GM23338 (cell line): Measurements from ENCODE around the gene TMEM175.

Source experiments
- CREB1 ChIP-seq: fragments of 250-450 bp; sonication (Bioruptor Pico); IDR thresholded peaks from 2 replicates; pipeline ENCODE4 v1.5.0; 2020; ENCODE audit warnings: low read depth, mild to moderate bottlenecking, moderate library complexity
- CTCF ChIP-seq, 2 experiments: fragments of 200-600 bp in 1 of 2; sonication (generic) in 1 of 2; conservative IDR thresholded peaks; 2 replicates each; pipeline versions ENCODE4 v1.5.1 to v1.6.1; 2016 to 2017; ENCODE audit warnings: antibody characterized with exemption in 2 of 2, low read depth in 2 of 2, mild to moderate bottlenecking in 2 of 2, moderate library complexity in 1 of 2
- ETS1 ChIP-seq: IDR thresholded peaks from 2 replicates; pipeline ENCODE4 v1.6.1; 2016; ENCODE audit warnings: antibody characterized with exemption
- EZH2 ChIP-seq: fragments of 200-600 bp; sonication (generic); IDR thresholded peaks from one replicate; pipeline ENCODE4 v1.8.0; 2017; ENCODE audit warnings: antibody characterized with exemption, mild to moderate bottlenecking, low read depth; ENCODE audit not compliant: unreplicated experiment
- EZH2phosphoT487 ChIP-seq: fragments of 200-600 bp; sonication (generic); IDR thresholded peaks from one replicate; pipeline ENCODE4 v1.8.1; 2018; ENCODE audit warnings: antibody characterized with exemption; ENCODE audit not compliant: unreplicated experiment
- JUNB ChIP-seq: IDR thresholded peaks from one replicate; pipeline ENCODE4 v1.6.1; 2016; ENCODE audit warnings: antibody characterized with exemption; ENCODE audit not compliant: unreplicated experiment
- NANOG ChIP-seq: IDR thresholded peaks from 2 replicates; pipeline ENCODE4 v1.6.1; 2016; ENCODE audit warnings: antibody characterized with exemption, borderline replicate concordance
- POLR2AphosphoS5 ChIP-seq: IDR thresholded peaks from 2 replicates; pipeline ENCODE4 v1.6.1; 2016; ENCODE audit warnings: antibody characterized with exemption, low read depth
- REST ChIP-seq: IDR thresholded peaks from one replicate; pipeline ENCODE4 v1.6.1; 2018; ENCODE audit warnings: antibody characterized with exemption; ENCODE audit not compliant: unreplicated experiment

GRCh38 chr4:948936-949300 lies 16.7 kb downstream of the TMEM175 start:
- TF ChIP-seq CTCF (conservative IDR thresholded peaks at IDR 0.05; ENCODE audit: low read depth in 2 of 2), result no peak
- no peak for TF ChIP-seq EZH2
- no peak for TF ChIP-seq REST
- no peak for TF ChIP-seq ETS1
- TF ChIP-seq EZH2phosphoT487, result no peak
- TF ChIP-seq POLR2AphosphoS5, result no peak
- no peak for TF ChIP-seq JUNB
- no peak for TF ChIP-seq CREB1 (CRISPR knock-in tag)
- no peak for TF ChIP-seq NANOG
